MM.1S (cell line): ENCODE data around the gene CEP85L.
A peak's percentile ranks its signal among the peaks of the same experiment; 100 is the strongest.

Source experiments
- DNase-seq: peaks from one replicate; pipeline ENCODE4 v3.0.0-alpha.2; 2015
- H2AFZ ChIP-seq: fragments of 300-600 bp; sonication (generic); 2 replicates; pipeline ENCODE4 v1.6.0; 2016; ENCODE audit warnings: antibody characterized with exemption, low read length
- H3F3A ChIP-seq: fragments of 300-600 bp; sonication (generic); 2 replicates; pipeline ENCODE4 v1.6.1; 2016; ENCODE audit warnings: mild to moderate bottlenecking, antibody characterized with exemption, low read length, moderate library complexity, mixed read lengths; ENCODE audit not compliant: insufficient read depth
- H3K27ac ChIP-seq: fragments of 300-600 bp; sonication (generic); 2 replicates; pipeline ENCODE4 v1.5.1; 2016; ENCODE audit warnings: mild to moderate bottlenecking, low read length
- H3K27me3 ChIP-seq: fragments of 300-600 bp; sonication (generic); replicated peaks from 2 replicates; pipeline ENCODE4 v1.6.0; 2016; ENCODE audit warnings: low read length; ENCODE audit not compliant: insufficient read depth
- H3K36me3 ChIP-seq: fragments of 300-600 bp; sonication (generic); replicated peaks from 2 replicates; pipeline ENCODE4 v1.6.1; 2016; ENCODE audit warnings: mild to moderate bottlenecking, low read length, mixed read lengths; ENCODE audit not compliant: insufficient read depth
- H3K4me1 ChIP-seq: fragments of 300-600 bp; sonication (generic); 2 replicates; pipeline ENCODE4 v1.6.1; 2016; ENCODE audit warnings: low read length, mixed read lengths
- H3K4me2 ChIP-seq: fragments of 300-600 bp; sonication (generic); 2 replicates; pipeline ENCODE4 v1.6.0; 2016; ENCODE audit warnings: low read depth, low read length
- H3K4me3 ChIP-seq: fragments of 300-600 bp; sonication (generic); 2 replicates; pipeline ENCODE4 v1.5.1; 2016; ENCODE audit warnings: low read length, mixed read lengths
- H3K79me2 ChIP-seq: fragments of 300-600 bp; sonication (generic); 2 replicates; pipeline ENCODE4 v1.6.1; 2016; ENCODE audit warnings: mixed run types, low read length, mixed read lengths
- H3K9ac ChIP-seq: fragments of 300-600 bp; sonication (generic); 2 replicates; pipeline ENCODE4 v1.6.1; 2016; ENCODE audit warnings: low read length, mixed read lengths
- H3K9me2 ChIP-seq: fragments of 300-600 bp; sonication (generic); replicated peaks from 2 replicates; pipeline ENCODE4 v1.6.1; 2016; ENCODE audit warnings: mild to moderate bottlenecking, low read length, mixed read lengths; ENCODE audit not compliant: insufficient read depth
- H3K9me3 ChIP-seq: fragments of 300-600 bp; sonication (generic); replicated peaks from 2 replicates; pipeline ENCODE4 v1.6.1; 2016; ENCODE audit warnings: mild to moderate bottlenecking, low read length, mixed read lengths; ENCODE audit not compliant: insufficient read depth
- H4K20me1 ChIP-seq: fragments of 300-600 bp; sonication (generic); 2 replicates; pipeline ENCODE4 v1.6.1; 2016; ENCODE audit warnings: mild to moderate bottlenecking, low read length, moderate library complexity, mixed read lengths; ENCODE audit not compliant: insufficient read depth
- CTCF ChIP-seq: fragments of 300-600 bp; sonication (generic); IDR thresholded peaks from 2 replicates; pipeline ENCODE4 v1.5.1; 2016; ENCODE audit warnings: antibody characterized with exemption, low read length, mixed read lengths
- EZH2 ChIP-seq: fragments of 300-600 bp; sonication (generic); optimal IDR thresholded peaks from 2 replicates; pipeline ENCODE3; 2017; ENCODE audit warnings: low read depth, mild to moderate bottlenecking, antibody characterized with exemption, low read length, mixed read lengths
- EZH2phosphoT487 ChIP-seq: fragments of 300-600 bp; sonication (generic); IDR thresholded peaks from 2 replicates; pipeline ENCODE4 v1.6.1; 2018; ENCODE audit warnings: antibody characterized with exemption, low read length

Gene CEP85L

GRCh38 chr6:118553132-118553531 lies 98.3 kb downstream of the CEP85L start:
- Histone ChIP-seq H3K9me2 (no peaks in the 10 kb centered on the region), H3K9me3 (no peaks in the 10 kb centered on the region), H3K9ac (no peak overlapping the region), H3K4me1 (no peaks in the 10 kb centered on the region), H3K79me2 (no peaks in the 10 kb centered on the region), H3K4me3 (no peak overlapping the region), H2AFZ (no peak overlapping the region), H3K36me3 (no peaks in the 10 kb centered on the region), H4K20me1 (no peaks in the 10 kb centered on the region), H3K4me2 (no peak overlapping the region), H3K27ac (no peak overlapping the region), H3K27me3 (no peaks in the 10 kb centered on the region), H3F3A (no peaks in the 10 kb centered on the region)
- TF ChIP-seq EZH2 (no peak), CTCF (no peak), EZH2phosphoT487 (no peak)
- no peak for DNase-seq

- Histone ChIP-seq H2AFZ (no peak overlapping the region), H3K27ac (no peak overlapping the region), H3K79me2 (no peaks in the 10 kb centered on the region), H3K4me3 (no peak overlapping the region), H3F3A (no peaks in the 10 kb centered on the region), H3K27me3 (no peaks in the 10 kb centered on the region), H4K20me1 (no peaks in the 10 kb centered on the region), H3K9ac (no peak overlapping the region), H3K4me1 (no peaks in the 10 kb centered on the region), H3K9me2 (no peaks in the 10 kb centered on the region), H3K9me3 (no peaks in the 10 kb centered on the region), H3K36me3 (no peaks in the 10 kb centered on the region), H3K4me2 (no peak overlapping the region)
- TF ChIP-seq EZH2 = no peak
- TF ChIP-seq EZH2phosphoT487 = no peak
- peak; percentile 55 for TF ChIP-seq CTCF
- peak; percentile 61 for DNase-seq
Observed at GRCh38 chr6:118551063-118552053, 100.0 kb downstream of the CEP85L start.

GRCh38 chr6:118548613-118549012 lies 102.8 kb downstream of the CEP85L start:
- no peaks in the 10 kb centered on the region for H3K4me1 ChIP-seq
- no peaks in the 10 kb centered on the region for H3K9me3 ChIP-seq
- TF ChIP-seq EZH2 = no peak
- no peak for TF ChIP-seq CTCF
- TF ChIP-seq EZH2phosphoT487 = no peak
- no peak for DNase-seq
- no peaks in the 10 kb centered on the region for H3F3A ChIP-seq
- H3K27me3 ChIP-seq = no peaks in the 10 kb centered on the region
- no peak overlapping the region for H3K4me2 ChIP-seq
- no peak overlapping the region for H2AFZ ChIP-seq
- H3K27ac ChIP-seq = no peak overlapping the region
- H3K79me2 ChIP-seq = no peaks in the 10 kb centered on the region
- no peaks in the 10 kb centered on the region for H3K9me2 ChIP-seq
- no peaks in the 10 kb centered on the region for H3K36me3 ChIP-seq
- no peak overlapping the region for H3K4me3 ChIP-seq
- no peaks in the 10 kb centered on the region for H4K20me1 ChIP-seq
- H3K9ac ChIP-seq = no peak overlapping the region
